Stimulated activated CD8-positive, alpha-beta memory T cell treated with anti-CD3 and anti-CD28 coated beads, Interleukin-15, amount 100 ng/mL, for 1 hour (primary cell): Measurements from ENCODE around the gene PHB1.
"Not testable (repeated sequence)": the region's sequence is repeated elsewhere in the genome, so short reads cannot be mapped to it uniquely, and the experiment has no call there.

ENCODE experiments used
- DNase-seq: peaks from one replicate; pipeline ENCODE4 v3.0.0-alpha.2; 2020; ENCODE audit warnings: low read depth

Gene PHB1

DNA sequence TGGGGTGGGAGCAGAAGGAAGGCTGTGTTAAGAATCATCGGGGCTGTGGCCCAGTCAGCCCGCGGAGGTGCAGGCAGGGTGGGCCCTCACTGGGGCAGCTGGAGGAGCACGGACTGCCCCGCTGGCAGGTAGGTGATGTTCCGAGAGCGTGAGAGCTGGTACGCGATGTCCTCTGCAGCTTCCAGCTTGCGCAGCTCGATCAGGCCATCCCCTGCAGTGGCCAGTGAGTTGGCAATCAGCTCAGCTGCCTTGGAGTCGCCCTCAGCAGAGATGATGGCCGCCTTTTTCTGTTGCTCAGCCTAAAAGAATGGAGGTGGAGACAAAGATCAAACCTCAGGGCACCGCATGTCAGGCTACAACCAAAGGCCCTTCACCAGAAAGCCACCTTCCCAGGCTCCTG lies 9.8 kb downstream of the PHB1 start:
- DNase-seq, result no peak

DNA sequence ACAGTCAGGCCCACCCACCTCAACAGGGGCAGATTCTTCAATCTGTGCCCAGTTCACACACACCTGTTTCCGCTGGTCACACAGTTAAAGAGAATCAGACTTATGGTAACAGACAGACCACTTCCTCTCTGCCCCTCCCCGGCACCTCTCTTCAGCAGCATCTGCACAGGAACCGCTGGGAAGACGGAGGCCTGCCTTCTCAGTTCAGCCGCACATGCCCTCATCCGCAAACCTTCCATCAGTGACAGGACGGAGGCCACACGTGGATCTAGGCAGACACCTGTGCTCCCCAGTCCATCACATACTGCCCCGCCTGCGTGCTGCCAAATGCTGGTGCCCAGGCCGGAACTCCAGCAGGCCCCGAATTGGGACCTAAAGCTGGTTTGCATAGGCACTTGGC lies 10.3 kb downstream of the PHB1 start:
- no peak for DNase-seq

DNA sequence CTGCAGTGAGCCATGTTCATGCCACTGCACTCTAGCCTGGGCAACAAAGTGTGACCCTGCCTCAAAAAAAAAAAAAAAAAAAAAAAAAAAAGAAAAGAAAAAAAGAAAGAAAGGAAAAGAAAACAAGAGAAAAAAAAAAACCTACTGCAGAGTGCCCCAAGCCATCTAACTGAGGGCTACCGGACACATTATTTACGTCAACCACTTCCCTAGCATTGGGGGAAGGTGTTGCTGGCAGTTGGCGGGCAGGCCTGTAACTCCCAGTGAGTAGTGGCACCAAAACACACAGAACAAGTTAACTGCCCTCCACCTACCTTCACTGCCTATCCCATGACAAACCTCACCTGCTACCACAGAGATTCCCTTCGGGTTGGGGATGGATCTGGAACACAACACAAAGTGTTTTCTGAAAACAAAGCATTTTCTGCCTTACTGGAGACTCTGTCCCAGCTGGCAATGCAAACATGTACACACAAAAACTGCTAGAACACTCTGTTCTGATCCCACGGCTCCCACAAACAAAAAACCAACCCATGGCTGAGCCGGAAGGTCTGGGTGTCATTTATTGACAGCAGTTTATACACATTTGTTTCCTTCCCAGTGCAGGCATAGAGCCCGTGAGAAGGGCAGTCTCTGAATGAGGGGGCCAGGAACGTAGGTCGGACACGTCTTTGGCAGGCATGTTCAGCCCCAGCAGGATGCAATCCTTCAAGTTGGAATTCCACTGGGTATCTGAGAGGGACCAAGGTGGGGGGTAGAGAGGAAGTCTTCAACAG lies 11.0 kb downstream of the PHB1 start:
- DNase-seq, result no peak

DNA sequence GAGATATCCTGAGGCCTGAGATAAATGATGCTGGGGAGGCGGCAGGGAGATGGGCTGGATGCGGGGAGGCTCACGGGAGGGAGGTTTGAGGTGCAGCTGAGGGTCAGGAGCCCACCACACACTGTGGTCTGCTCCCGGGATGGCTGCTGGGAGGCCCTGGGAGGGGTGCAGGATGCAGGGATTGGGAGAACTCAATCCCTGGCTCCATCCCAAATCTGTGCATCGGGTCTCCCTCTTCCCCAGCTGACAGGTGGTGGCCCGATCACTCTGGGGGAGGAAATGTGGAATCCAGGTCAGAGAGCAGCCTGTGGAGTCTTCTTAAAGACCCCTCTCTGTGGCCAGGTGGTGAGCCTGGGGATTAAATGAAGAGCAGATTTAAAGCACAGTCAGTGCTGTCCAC lies 12.0 kb downstream of the PHB1 start:
- DNase-seq, result no peak

DNA sequence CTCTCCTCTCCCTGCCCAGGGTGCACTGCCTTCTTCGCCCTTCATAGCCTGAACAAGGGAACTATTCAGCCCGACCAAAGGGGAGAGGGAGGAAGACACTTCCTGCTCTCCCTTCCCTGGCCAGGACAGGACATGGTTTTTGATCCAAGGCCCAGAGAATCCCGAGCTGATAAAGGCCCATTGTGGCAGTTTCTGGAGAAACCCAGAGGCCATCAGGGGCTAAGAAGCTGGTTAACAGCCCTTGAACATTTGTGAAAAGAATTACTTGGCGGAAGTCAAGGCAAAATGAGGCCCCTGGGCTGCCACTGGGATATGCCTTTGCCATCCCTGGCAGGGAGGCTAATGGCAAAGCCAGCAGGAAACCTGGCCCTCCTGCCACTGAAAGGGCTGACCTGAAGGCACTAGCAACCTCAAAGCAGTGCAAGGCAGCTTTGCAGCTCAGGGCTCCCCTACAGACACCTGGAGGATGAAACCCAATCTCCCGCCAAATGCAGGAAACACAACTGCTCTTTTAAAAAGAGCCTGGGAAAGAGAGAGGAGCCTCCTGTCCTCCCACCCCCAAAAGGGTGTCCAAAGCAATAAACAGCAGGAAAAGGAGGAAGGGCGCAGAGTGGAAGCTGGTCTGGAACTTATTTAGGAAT lies 12.6 kb downstream of the PHB1 start:
- DNase-seq, result no peak

DNA sequence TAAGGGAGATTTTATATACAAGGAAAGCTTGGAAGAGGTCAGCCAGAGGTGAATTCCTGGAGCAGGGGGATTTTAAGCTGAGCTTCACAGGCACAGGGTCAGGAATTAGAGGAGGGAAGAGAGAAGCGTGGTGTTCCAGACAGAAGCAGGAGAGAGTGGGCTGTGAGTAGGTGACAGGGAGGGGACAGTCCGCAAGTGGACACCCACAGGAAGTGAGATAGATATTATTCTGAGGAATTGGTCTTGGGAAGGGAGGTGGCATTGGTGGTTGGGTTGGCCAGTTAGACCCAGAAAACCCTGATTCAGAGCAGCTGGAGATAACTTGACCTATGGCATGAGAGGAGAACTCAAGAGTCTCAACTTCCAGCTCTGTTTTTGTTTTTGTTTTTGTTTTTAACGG lies 14.7 kb downstream of the PHB1 start:
- no peak for DNase-seq

DNA sequence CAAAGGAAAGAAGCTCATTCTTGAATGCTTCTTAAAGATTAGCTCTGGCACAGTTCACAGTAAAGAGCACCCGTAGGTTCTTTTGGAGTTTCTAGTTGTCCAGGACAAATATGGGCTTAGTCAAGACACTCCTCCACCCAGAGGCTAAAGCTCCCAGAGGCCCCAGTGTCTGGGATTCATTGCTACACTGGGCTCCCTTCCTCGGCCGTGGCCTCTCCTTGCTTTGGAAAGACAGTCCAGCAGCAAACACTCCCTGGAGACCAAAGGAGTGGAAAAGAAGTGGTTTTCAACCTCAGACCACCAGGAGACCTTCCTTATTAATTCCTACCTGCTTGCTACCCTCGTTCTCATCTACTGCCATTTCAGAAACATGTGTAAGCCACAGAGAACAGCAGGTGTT lies 17.1 kb downstream of the PHB1 start:
- no peak for DNase-seq

DNA sequence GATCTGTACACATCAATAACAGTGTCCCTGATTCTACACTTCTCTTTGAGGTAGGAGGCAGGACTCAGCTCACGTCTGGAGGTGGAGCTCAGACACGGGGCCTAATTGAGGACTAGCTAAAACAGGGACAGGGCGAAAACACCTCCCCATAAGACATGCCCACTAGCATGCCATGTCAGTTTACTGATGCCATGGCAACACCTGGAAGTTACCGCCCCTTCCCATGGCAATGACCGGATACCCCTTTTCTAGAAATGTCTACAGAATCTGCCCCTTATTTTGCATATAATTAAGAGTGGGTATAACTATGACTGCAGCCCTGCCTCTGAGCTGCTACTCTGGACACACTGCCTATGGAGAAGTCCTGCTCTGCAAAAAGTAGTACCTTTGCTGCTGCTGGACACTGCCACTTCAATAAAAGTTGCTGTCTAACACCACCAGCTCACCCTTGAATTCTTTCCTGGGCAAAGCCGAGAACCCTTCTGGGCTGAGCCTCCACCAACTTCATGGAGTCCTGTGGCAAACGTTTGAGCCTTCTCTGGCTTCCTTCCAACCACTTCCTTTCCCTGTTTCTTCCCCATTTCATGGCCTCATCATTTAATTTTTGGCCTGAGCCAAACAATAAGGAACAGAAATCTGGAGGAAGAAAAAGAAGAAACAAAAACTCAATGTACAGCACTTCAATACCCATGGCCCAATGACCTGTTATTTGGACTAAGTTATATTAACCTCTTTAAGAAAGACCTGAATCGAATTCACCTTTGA lies 21.0 kb downstream of the PHB1 start:
- DNase-seq, result no peak

DNA sequence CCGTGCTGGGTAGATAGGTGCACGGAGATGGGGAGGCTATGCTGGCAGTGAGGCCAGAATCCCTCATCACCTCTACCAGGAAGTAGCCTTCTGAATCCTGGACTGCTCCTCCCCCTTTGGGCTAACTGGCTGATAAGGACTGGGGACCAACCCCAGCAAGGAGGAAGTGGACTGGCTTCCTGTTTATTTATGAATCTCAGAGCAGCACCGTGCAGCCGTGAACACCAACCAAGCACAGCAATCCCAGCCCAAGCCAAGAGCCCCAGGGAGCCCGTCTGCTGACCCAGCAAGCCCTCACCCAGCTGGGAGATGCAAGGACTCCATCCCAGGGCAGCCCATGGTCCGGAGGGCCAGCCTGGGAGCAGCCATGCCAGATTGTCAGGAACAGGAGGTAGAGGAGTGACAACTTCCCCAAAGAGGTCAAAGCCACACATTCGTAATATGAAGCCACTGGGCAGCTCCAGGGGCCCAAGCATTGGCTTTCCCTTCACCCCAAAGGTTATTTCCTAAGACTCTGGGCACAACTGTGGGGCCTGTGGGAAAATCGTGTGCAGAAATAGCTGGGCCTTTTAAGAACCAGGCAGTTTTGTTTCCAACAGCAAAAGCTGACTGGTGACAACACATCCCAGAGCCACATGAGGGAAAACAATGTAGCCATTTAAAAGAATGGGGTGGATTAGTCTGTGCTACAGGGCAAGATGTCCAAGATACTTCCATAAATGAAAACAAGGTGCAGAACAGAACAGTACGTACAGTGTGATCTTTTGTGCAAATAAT lies 23.9 kb downstream of the PHB1 start:
- DNase-seq, result no peak

DNA sequence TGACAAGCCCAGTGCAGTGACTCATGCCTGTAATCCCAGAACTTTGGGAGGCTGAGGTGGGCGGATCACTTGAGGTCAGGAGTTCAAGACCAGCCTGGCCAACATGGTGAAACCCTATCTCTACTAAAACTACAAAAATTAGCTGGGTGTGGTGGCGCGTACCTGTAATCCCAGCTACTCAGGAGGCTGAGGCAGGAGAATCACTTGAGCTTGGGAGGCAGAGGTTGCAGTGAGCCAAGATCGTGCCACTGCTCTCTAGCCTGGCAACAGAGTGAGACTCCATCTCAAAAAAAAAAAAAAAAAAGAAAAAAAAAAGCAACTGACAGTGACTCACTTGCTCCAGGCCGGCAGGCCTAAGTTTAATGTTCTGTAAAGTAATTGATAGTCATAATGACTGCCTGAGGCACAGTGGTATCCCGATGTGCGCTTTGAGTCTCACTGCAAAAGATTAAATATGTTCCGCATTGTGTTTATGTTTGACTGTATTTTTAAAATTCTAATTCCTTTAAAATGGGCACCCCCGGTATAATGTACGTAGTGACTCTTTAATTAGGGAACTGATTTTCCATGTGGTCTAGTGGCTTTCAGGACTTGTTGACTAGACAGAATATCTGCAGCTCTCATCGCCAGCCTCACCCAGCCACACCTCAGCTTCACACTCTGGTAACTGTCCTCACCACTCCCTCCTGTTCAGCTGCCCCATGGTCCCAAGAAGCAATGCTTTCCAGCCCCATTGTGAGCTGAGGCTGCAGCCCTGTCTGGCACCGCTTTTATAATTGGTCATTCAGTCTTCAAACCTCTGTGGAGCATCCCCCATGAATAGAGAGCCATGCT lies 25.0 kb downstream of the PHB1 start:
- DNase-seq, result not testable (repeated sequence)

DNA sequence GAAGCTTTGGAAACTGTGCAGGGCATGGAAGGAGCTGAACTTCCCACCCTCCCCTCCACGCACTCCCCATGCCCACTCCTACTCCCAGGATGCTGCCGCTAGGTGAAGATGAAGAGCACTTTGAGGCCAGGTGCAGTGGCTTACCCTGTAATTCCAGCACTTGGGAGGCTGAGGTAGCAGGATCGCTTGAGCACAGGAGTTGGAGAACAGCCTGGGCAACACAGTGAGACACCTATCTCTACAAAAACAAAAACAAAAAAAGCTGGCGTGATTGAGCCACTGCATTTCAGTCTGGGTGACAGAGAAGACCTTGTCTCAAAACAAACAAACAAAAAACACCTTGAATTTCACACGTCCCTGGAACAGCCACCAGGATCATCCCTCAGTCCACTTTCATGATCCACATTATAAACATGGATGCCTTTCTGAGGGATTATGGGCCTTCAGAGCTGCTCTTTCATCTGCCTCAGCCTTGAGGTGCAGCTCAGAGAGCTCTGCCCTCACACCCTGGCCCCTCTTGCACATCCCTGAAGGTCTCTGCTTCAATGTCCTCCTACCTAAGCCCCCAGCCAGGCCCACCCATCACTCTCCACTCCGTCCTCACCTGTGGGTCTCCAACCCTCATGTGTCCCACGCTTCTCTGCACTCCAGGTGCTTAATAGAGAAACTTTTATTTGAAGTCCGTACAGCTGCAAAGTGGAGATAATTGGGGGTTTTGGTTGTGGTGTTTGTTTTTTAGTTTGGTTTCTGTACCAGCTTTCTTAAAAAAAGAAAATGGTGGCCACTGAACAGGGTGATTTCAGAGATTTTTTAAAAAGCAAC lies 25.8 kb downstream of the PHB1 start:
- DNase-seq, result no peak

DNA sequence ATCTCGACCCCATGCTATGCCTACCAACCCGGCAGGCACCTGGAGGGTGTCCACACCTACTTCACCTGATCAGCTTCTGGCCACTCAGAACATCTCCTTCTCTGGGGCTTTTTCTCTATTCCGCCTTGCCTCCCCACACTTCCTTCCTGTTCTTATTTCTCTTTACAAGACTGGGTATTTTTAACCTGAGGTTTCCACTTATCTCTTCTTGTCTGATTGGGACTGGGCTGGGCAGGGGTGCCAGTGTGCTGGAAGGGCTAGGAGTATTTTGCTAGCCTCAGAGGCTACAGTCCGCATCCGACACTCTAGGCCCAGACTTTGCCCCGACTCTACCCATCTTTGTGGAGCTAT lies 26.4 kb downstream of the PHB1 start:
- no peak for DNase-seq

DNA sequence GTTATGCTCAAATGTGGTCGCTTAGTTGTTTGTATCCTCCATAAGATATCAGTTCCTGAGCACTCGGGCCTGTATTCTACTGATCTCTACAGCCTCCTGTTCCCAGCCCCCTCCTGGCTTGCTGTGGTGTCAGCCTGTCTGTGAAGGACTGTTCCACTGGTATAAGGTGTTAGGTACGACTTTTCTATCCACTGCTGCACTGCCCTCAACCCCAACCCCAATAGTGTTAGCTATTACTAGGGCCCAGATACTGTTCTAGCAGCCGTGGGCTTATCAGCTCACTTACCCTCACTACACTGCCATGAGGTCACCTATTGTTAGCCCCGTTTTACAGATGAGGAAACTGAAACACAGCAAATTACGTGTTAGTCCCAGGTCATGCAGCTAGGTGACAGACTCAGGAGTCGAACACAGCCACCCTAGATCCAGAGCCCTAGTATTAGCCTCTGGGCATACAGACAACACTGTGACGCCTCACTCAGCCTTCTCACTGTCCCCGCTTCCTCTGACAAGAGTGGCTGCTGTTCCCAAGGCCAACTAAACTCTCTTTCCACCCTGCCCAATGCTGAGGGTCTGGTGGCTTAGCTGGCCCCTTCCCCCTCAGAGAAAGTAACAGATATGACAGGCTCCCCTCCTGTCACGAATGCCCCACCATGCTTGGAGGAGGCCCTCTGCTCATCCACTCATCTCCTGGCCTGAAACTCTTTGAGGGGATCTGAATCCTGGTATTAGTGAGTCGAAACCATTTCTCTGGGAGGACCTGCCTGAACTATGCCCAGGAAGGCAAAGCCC lies 27.0 kb downstream of the PHB1 start:
- no peak for DNase-seq

DNA sequence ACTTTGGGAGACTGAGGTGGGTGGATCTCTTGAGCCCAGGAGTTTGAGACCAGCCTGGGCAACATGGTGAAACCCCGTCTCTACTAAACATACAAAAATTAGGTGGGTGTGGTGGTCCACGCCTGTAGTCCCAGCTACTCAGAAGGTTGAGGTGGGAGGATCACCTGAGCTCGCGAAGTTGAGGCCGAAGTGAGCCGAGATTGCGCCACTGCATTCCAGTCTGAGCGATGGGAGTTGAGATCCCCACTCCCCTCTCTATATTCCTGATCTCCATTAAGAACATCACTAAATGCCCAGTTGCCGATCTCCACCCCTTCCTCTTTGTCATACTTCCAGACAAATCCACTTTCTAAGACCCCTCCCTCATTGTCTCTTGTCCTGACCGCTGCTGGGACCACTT lies 28.3 kb downstream of the PHB1 start:
- DNase-seq, result no peak

DNA sequence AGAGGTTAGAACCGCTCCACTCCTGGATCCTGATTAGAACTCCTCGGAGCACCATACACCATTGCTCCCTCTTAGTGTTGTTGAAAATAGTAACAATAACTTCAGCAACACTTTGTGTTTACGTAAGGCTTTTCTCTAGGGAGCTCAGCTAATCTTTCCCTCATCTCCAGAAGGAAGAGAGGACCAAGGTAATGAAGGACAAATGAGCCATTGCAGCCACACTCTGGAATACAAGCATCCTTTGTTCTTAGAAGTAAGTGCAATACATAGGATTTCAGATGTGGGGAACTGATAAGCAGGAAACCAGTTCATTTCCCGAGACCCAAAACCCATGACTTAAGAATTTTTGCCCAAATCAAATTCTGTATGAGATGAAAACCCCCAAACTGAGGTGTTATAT lies 29.7 kb downstream of the PHB1 start:
- no peak for DNase-seq

DNA sequence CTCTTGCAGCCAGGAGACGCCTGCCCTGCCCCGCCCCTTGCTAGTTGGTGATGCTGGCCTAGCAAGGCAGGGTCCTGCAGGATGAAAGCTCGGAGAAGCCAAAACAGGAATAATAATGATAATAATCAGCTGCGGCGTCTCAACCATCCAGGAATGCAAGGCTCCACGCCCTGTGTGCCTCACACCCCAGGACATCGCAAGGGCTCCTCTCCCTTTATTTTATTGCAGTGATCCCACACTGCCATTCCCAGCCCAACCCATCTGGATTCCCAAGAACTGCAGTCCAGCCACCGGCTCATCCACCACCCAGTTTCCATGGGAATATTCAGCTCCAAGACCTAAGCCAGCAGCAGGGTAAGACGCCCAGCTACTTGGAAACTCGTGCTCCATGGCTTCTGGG lies 31.6 kb downstream of the PHB1 start:
- DNase-seq, result no peak

DNA sequence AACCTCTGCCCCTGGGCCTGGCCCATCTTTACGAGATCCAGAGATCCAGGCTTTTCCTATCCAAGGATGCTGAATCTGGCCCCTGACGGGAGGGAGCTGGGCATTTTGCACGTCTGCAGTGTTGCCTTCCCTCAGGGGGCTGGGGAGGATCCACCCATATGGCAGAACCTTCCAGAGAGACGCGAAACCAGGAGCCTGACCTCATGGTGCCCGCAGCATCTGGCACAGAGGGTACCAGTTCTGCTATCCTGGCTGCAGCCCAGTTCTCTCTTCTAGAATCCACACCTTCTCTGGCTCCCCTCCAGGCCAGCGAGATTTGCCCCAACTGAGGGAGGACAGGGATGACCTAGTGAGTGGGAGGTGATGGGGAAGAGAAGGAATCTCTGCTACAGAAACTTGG lies 32.1 kb downstream of the PHB1 start:
- DNase-seq, result no peak

DNA sequence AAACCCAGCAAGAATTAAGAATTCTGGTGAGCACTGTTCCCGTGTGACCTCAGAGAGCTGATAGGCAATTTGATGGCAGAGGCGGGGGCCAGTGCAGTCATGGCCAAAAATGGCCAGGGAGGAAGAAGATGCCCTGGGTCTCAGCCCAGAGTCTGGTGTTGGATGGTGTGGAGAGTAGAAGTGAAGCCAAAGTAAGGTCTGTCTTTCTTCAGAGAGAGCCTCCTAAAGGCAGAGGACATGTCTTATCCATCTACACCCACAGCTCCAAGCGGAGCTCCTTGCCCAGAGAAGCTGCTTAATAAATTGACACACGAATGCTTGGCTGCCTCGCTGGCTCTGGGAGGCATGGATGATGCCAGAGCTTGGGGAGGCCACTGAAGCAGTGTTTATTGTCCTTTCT lies 32.9 kb downstream of the PHB1 start:
- DNase-seq, result no peak

DNA sequence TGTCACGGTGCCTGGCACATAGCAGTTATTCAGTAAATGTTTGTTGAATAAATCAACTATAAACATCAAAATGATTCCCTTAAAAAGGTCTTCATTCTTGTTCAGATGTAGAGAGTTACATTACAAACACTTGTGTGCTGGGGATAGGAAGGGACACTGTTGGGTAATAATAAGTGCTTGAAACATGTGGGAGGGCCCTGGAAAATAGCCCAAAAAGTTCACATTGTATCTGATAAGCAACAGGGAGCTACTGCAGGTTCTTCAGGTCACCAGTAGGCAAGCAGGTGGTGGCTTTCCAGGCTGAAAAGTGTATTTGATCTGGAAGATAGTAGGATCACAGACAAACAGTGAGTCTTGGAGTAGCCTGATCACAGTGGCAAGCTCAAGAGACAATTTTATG lies 33.6 kb downstream of the PHB1 start:
- DNase-seq, result no peak

DNA sequence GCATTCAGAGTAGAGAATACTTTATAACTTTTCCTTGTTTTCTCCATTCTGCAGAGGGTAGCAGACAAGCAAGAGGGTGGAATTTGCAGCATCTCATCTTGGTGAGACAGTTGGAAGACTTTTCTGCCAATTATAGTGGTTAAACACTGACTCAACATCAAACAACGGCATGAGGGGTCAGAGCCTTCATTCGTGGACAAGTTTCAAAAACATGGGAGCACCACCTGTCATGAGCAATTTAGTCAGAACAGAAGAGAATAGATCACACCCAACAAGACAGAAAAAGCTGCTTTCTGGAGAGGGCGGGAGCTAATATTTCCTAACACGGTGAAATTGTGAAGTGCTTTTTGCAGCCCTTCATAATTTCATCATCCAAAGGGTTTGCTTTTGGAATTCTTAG lies 34.8 kb downstream of the PHB1 start:
- no peak for DNase-seq
